Ovary (tissue), 9 donors: ENCODE results near the gene OMG. TPM values are rescaled to one million over a fixed set of nuclear protein-coding genes. Genes with fewer than 3 reads are reported as not detected.

ENCODE experiments used
- DNase-seq, 5 donors: peaks; one replicate each; pipeline ENCODE4 v3.0.0-alpha.2; 2019 to 2020
- H3K27ac ChIP-seq, 2 donors: fragments of 200-600 bp; one replicate each; pipeline versions ENCODE4 v1.5.1 to v1.8.0; 2019 to 2022
- H3K27me3 ChIP-seq: fragments of 200-600 bp; one replicate; pipeline ENCODE4 v1.8.0; 2022
- H3K36me3 ChIP-seq: fragments of 200-600 bp; sonication (generic); one replicate; pipeline ENCODE4 v1.5.1; 2019
- H3K4me1 ChIP-seq: one replicate; pipeline ENCODE4 v1.8.1; 2013; ENCODE audit warnings: mild to moderate bottlenecking, moderate library complexity; ENCODE audit not compliant: insufficient read depth
- H3K4me3 ChIP-seq: fragments of 200-600 bp; sonication (generic); one replicate; pipeline ENCODE4 v1.5.1; 2017
- H3K9me3 ChIP-seq, 2 donors: fragments of 200-600 bp in 1 of 2; sonication (generic) in 1 of 2; one replicate each; pipeline versions ENCODE4 v1.5.1 to v1.8.1; 2013 to 2019; ENCODE audit warnings: mild to moderate bottlenecking in 1 of 2, moderate library complexity in 1 of 2
- CTCF ChIP-seq, 3 donors: fragments of 450-650 bp in 2 of 3; fragments of 200-600 bp in 1 of 3; IDR thresholded peaks; one replicate each; pipeline versions ENCODE4 v1.5.1 to v1.8.0; 2016 to 2022; ENCODE audit warnings: antibody characterized with exemption in 3 of 3, mild to moderate bottlenecking in 1 of 3
- EP300 ChIP-seq: sonication (generic); formaldehyde crosslinking; IDR thresholded peaks from one replicate; pipeline ENCODE4 v1.6.1; 2017; ENCODE audit warnings: antibody characterized with exemption
- POLR2A ChIP-seq: fragments of 450-650 bp; IDR thresholded peaks from one replicate; pipeline ENCODE4 v1.6.1; 2017; ENCODE audit warnings: antibody characterized with exemption, mild to moderate bottlenecking, moderate library complexity
- WGBS, 3 donors: extraction: QIAGEN DNeasy Blood & Tissue Kit in 1 of 3; methylation state at CpG; one replicate each; pipeline versions ENCODE4 v1.1.5 to v1.1.7; 2013 to 2017; 5-methylcytosine and 5-hydroxymethylcytosine counted together
- intact Hi-C, 4 donors: fragments of 100-400 bp; cut with DNase I; formaldehyde crosslinking; loops; one replicate each; pipeline versions ENCODE4 v1.11.0 to v1.15.1; 2022 to 2023
- polyA plus RNA-seq, 2 donors: library from polyadenylated mRNA; stranded (reverse); fragments of 200-250 nt in 1 of 2; fragments of 350-450 nt in 1 of 2; fragmentation: Illumina TruSeq in 1 of 2; extraction: RNeasy Lipid Tissue Mini Kit (QIAGEN cat#74804) in 1 of 2; gene quantifications; one replicate each; pipeline ENCODE4 v1.2.3, GENCODE V29; 2013 to 2014
- total RNA-seq, 7 donors: library from RNA; depleted of rRNA in 2 of 7; stranded (reverse); fragments of >200 nt in 2 of 7; fragmentation: NEBNext Ultra II Directional in 3 of 7; extraction: Animal tissue kit (Norgen Biotek cat#: 25700) in 3 of 7; gene quantifications; one replicate each; pipeline versions ENCODE4 v1.1.0 to v1.2.4, GENCODE V29; 2016 to 2023
- donor health status: DM: no; HTN: no; CAD: no; lungs with moderate emphysema.
- donor health status: DM: no; HTN: no; CAD: no.
- donor health status: Bipolar disorder and iron deficiency.
- donor health status: DM: yes; HTN: yes; CAD: no.
- donor health status: DM: no; HTN: no; CAD: no.
- donor health status: DM: yes; HTN: yes; CAD: no.

OMG gene
- total and polyA plus RNA-seq, 9 donors, result 0.28 to 2.2 (median 1.5) TPM; not detected in 5

- TF ChIP-seq CTCF (IDR thresholded peaks at IDR 0.05) (no peak), POLR2A (no peak), EP300 (no peak)
- intact Hi-C loops, result no loop called here
- Histone ChIP-seq H3K4me1 (no peaks in the 10 kb centered on the region), H3K27me3 (no peaks in the 10 kb centered on the region), H3K36me3 (no peaks in the 10 kb centered on the region), H3K27ac (no peak overlapping the region), H3K9me3 (no peaks in the 10 kb centered on the region), H3K4me3 (no peak overlapping the region)
- no peak for DNase-seq
- WGBS, 3 donors, result 86 to 94% (median 87%) methylated on average over 2 of the region's 2 CpGs
Measured at GRCh38 chr17:31274252-31274651, 22.8 kb downstream of the OMG start.

- H3K27me3 ChIP-seq, result no peaks in the 10 kb centered on the region
- 69 to 85% (median 70%) methylated on average over 1 of the region's 1 CpG for WGBS, 3 donors
- no peaks in the 10 kb centered on the region for H3K4me1 ChIP-seq
- TF ChIP-seq CTCF (IDR thresholded peaks at IDR 0.05) (no peak), POLR2A (no peak), EP300 (no peak)
- no peaks in the 10 kb centered on the region for H3K36me3 ChIP-seq
- no peaks in the 10 kb centered on the region for H3K9me3 ChIP-seq
- H3K4me3 ChIP-seq, result no peak overlapping the region
- intact Hi-C loops, result no loop called here
- no peak for DNase-seq
- no peak overlapping the region for H3K27ac ChIP-seq
Measured at GRCh38 chr17:31273516-31273915, 23.5 kb downstream of the OMG start.

GRCh38 chr17:31272803-31273202 is 24.2 kb downstream of the OMG start:
- Histone ChIP-seq H3K9me3 (no peaks in the 10 kb centered on the region), H3K27me3 (no peaks in the 10 kb centered on the region), H3K4me3 (no peak overlapping the region), H3K27ac (no peak overlapping the region), H3K4me1 (no peaks in the 10 kb centered on the region), H3K36me3 (no peaks in the 10 kb centered on the region)
- TF ChIP-seq EP300 (no peak), CTCF (IDR thresholded peaks at IDR 0.05) (no peak), POLR2A (no peak)
- DNase-seq, result no peak
- intact Hi-C loops, result no loop called here

GRCh38 chr17:31272236-31272635 is 24.8 kb downstream of the OMG start:
- Histone ChIP-seq H3K4me3 (no peak overlapping the region), H3K4me1 (no peaks in the 10 kb centered on the region), H3K27me3 (no peaks in the 10 kb centered on the region), H3K27ac (no peak overlapping the region), H3K9me3 (no peaks in the 10 kb centered on the region), H3K36me3 (no peaks in the 10 kb centered on the region)
- WGBS, 3 donors, result 83 to 96% (median 91%) methylated on average over 1 of the region's 1 CpG
- intact Hi-C loops, result no loop called here
- no peak for DNase-seq
- TF ChIP-seq EP300 (no peak), CTCF (IDR thresholded peaks at IDR 0.05) (no peak), POLR2A (no peak)

- Histone ChIP-seq H3K4me1 (no peaks in the 10 kb centered on the region), H3K27ac (no peak overlapping the region), H3K4me3 (no peak overlapping the region), H3K36me3 (no peaks in the 10 kb centered on the region), H3K9me3 (no peaks in the 10 kb centered on the region), H3K27me3 (no peaks in the 10 kb centered on the region)
- WGBS, 3 donors, result 4 to 15% (median 11%) methylated on average over 1 of the region's 1 CpG
- DNase-seq, result no peak
- TF ChIP-seq POLR2A, result no peak
- intact Hi-C loops, result no loop called here
Measured at GRCh38 chr17:31269578-31269983, 27.5 kb downstream of the OMG start.
